ENCODE results near the gene SIPA1L2.

GRCh38 chr1:232644209-232644608, 14.3 kb upstream of the SIPA1L2 start:
- TF ChIP-seq CTCF (IDR thresholded peaks at IDR 0.05; ENCODE audit: insufficient read depth, low read length) (no peak), REST (IDR thresholded peaks at IDR 0.05; ENCODE audit: insufficient replicate concordance, low read depth) (no peak), GABPA (IDR thresholded peaks at IDR 0.05; ENCODE audit: low read depth) (no peak), POLR2AphosphoS5 (IDR thresholded peaks at IDR 0.05; ENCODE audit: low read depth) (no peak)

Measured in HL-60 (cell line).